Forelimb muscle (tissue), 1 donor: ENCODE measurements around the gene SYT8. TPM values are rescaled to one million over a fixed set of nuclear protein-coding genes. Genes with fewer than 3 reads are reported as not detected.
"Not testable (repeated sequence)": the region's sequence is repeated elsewhere in the genome, so short reads cannot be mapped to it uniquely, and the experiment has no call there.

Source experiments
- DNase-seq: peaks from one replicate; pipeline ENCODE4 v3.0.0-alpha.2; 2013; ENCODE audit warnings: low read depth
- polyA plus RNA-seq: library from polyadenylated mRNA; unstranded; fragments of 120-200 nt; gene quantifications from one replicate; pipeline ENCODE4 v1.2.1, GENCODE V29; 2013; ENCODE audit not compliant: insufficient read length

Gene SYT8
- polyA plus RNA-seq, 1 donor: 0.54 TPM

GRCh38 chr11:1886551-1886950 is 51.8 kb downstream of the SYT8 start:
- not testable (repeated sequence) for DNase-seq

Other genes with a start within 250 kb of the SYT8 start
- 2.5 TPM for gene KRTAP5-1, start 249.7 kb upstream of the SYT8 start, polyA plus RNA-seq
- gene KRTAP5-2, start 236.7 kb upstream of the SYT8 start, polyA plus RNA-seq: 0.38 TPM
- not detected for gene KRTAP5-3, start 226.5 kb upstream of the SYT8 start, polyA plus RNA-seq
- gene KRTAP5-4, start 212.9 kb upstream of the SYT8 start, polyA plus RNA-seq: not detected
- not detected for gene KRTAP5-5, start 205.2 kb upstream of the SYT8 start, polyA plus RNA-seq
- gene KRTAP5-6, start 137.8 kb upstream of the SYT8 start, polyA plus RNA-seq: 0.71 TPM
- 0.81 TPM for gene IFITM10, start 84.4 kb upstream of the SYT8 start, polyA plus RNA-seq
- gene CTSD, start 71.1 kb upstream of the SYT8 start, polyA plus RNA-seq: 80.6 TPM
- gene TNNI2, start 4.0 kb downstream of the SYT8 start, polyA plus RNA-seq: 3,886 TPM
- 54.4 TPM for gene LSP1, start 18.1 kb downstream of the SYT8 start, polyA plus RNA-seq
- 6.3 TPM for gene PRR33, start 56.9 kb downstream of the SYT8 start, polyA plus RNA-seq
- 9,432 TPM for gene TNNT3, start 84.7 kb downstream of the SYT8 start, polyA plus RNA-seq
- 78.4 TPM for gene MRPL23, start 112.3 kb downstream of the SYT8 start, polyA plus RNA-seq
- 12,528 TPM for gene H19, start 162.9 kb downstream of the SYT8 start, polyA plus RNA-seq